ENCODE data around the gene SLC1A2.

GRCh38 chr11:35340715-35341114, 78.6 kb downstream of the SLC1A2 start:
- TF ChIP-seq, protein P1, sequence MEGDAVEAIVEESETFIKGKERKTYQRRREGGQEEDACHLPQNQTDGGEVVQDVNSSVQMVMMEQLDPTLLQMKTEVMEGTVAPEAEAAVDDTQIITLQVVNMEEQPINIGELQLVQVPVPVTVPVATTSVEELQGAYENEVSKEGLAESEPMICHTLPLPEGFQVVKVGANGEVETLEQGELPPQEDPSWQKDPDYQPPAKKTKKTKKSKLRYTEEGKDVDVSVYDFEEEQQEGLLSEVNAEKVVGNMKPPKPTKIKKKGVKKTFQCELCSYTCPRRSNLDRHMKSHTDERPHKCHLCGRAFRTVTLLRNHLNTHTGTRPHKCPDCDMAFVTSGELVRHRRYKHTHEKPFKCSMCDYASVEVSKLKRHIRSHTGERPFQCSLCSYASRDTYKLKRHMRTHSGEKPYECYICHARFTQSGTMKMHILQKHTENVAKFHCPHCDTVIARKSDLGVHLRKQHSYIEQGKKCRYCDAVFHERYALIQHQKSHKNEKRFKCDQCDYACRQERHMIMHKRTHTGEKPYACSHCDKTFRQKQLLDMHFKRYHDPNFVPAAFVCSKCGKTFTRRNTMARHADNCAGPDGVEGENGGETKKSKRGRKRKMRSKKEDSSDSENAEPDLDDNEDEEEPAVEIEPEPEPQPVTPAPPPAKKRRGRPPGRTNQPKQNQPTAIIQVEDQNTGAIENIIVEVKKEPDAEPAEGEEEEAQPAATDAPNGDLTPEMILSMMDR (IDR thresholded peaks at IDR 0.05) = no peak
- TF ChIP-seq POLR2A (IDR thresholded peaks at IDR 0.05) = no peak

Data from heart left ventricle (tissue), 13 donors.